ENCODE results near the gene STAB2.

DNA sequence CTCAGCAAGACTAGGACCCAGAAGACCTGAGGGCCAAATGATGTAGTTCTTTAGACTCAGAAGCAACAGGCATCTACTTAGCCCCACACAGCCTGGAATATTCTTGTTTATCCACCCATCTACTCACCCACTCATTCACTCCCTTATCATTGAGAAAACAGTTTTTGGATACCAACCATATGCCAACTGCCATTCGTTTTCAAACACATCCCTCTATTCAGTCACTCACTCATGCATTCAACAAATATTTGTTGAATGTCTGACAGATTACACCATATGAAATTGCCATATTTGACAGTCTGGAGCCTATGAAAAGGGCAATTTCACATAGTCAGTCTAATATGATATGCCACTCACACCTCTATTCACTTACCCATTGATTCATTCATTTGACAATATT is 150.8 kb downstream of the STAB2 start:
- TF ChIP-seq CTCF (IDR thresholded peaks at IDR 0.05 in 8 of 11, conservative IDR thresholded peaks at IDR 0.05 in 3 of 11): no peak
- no peak for TF ChIP-seq POLR2A (IDR thresholded peaks at IDR 0.05)
